Measurements from ENCODE around the gene TMEM190.
"Not testable (repeated sequence)": the region's sequence is repeated elsewhere in the genome, so short reads cannot be mapped to it uniquely, and the experiment has no call there.

The TMEM190 gene

GRCh38 chr19:55400281-55401087 lies 23.9 kb downstream of the TMEM190 start:
- Histone ChIP-seq H3K9me3 (ENCODE audit: insufficient read depth, low read depth, low read length) (no peaks in the 10 kb centered on the region), H3K4me3 (ENCODE audit: low read length) (no peak overlapping the region), H3K4me1 (ENCODE audit: insufficient read depth, low read length) (0 out of 2 replicates have a peak, but pooled peaks cover under 1% of the 10 kb centered on the region), H3K36me3 (ENCODE audit: insufficient read depth, low read length) (peaks cover 42% of the 10 kb centered on the region), H3K27ac (ENCODE audit: low read depth, low read length) (peak overlapping the region; percentile 64; the same call in 1 of the 2 replicates), H3K27me3 (ENCODE audit: insufficient read depth, low read length) (no peaks in the 10 kb centered on the region), H3K9ac (ENCODE audit: low read depth, low read length) (no peak overlapping the region)
- WGBS = 93% methylated on average over 14 of the region's 14 CpGs

- not testable (repeated sequence) for H3K27ac ChIP-seq (ENCODE audit: low read depth, low read length); H3K4me3 ChIP-seq (ENCODE audit: low read length); H3K27me3 ChIP-seq (ENCODE audit: insufficient read depth, low read length); H3K4me1 ChIP-seq (ENCODE audit: insufficient read depth, low read length); H3K9me3 ChIP-seq (ENCODE audit: insufficient read depth, low read depth, low read length); H3K9ac ChIP-seq (ENCODE audit: low read depth, low read length)
- H3K36me3 ChIP-seq (ENCODE audit: insufficient read depth, low read length) = peaks cover 51% of the 10 kb centered on the region
- 93% methylated on average over 14 of the region's 28 CpGs for WGBS
Observed at GRCh38 chr19:55401390-55401789, 24.8 kb downstream of the TMEM190 start.

- H3K4me1 ChIP-seq (ENCODE audit: insufficient read depth, low read length) = peaks cover 12% of the 10 kb centered on the region
- H3K27me3 ChIP-seq (ENCODE audit: insufficient read depth, low read length) = no peaks in the 10 kb centered on the region
- H3K4me3 ChIP-seq (ENCODE audit: low read length) = no peak overlapping the region
- H3K9me3 ChIP-seq (ENCODE audit: insufficient read depth, low read depth, low read length) = no peaks in the 10 kb centered on the region
- WGBS = 100% methylated on average over 1 of the region's 2 CpGs
- no peak overlapping the region; the same call in 1 of the 2 replicates for H3K27ac ChIP-seq (ENCODE audit: low read depth, low read length)
- no peak overlapping the region for H3K9ac ChIP-seq (ENCODE audit: low read depth, low read length)
- H3K36me3 ChIP-seq (ENCODE audit: insufficient read depth, low read length) = peaks cover 56% of the 10 kb centered on the region
Observed at GRCh38 chr19:55402509-55402908, 25.9 kb downstream of the TMEM190 start.

GRCh38 chr19:55405638-55406037 lies 29.0 kb downstream of the TMEM190 start:
- Histone ChIP-seq H3K36me3 (ENCODE audit: insufficient read depth, low read length) (peaks cover 54% of the 10 kb centered on the region), H3K4me1 (ENCODE audit: insufficient read depth, low read length) (peaks cover 12% of the 10 kb centered on the region), H3K27me3 (ENCODE audit: insufficient read depth, low read length) (no peaks in the 10 kb centered on the region), H3K9me3 (ENCODE audit: insufficient read depth, low read depth, low read length) (0 out of 2 replicates have a peak, but pooled peaks cover 2% of the 10 kb centered on the region), H3K4me3 (ENCODE audit: low read length) (peak overlapping the region; percentile 94), H3K27ac (ENCODE audit: low read depth, low read length) (no peak overlapping the region), H3K9ac (ENCODE audit: low read depth, low read length) (peak overlapping the region; percentile 5; the same call in 1 of the 2 replicates)
- WGBS = 95% methylated on average over 5 of the region's 5 CpGs

GRCh38 chr19:55406091-55406825 lies 29.6 kb downstream of the TMEM190 start:
- peak overlapping the region; percentile 94 for H3K4me3 ChIP-seq (ENCODE audit: low read length)
- H3K9ac ChIP-seq (ENCODE audit: low read depth, low read length) = peak overlapping the region; percentile 86
- peaks cover 49% of the 10 kb centered on the region for H3K36me3 ChIP-seq (ENCODE audit: insufficient read depth, low read length)
- 0 out of 2 replicates have a peak, but pooled peaks cover 2% of the 10 kb centered on the region for H3K9me3 ChIP-seq (ENCODE audit: insufficient read depth, low read depth, low read length)
- no peak overlapping the region for H3K27ac ChIP-seq (ENCODE audit: low read depth, low read length)
- peaks cover 12% of the 10 kb centered on the region for H3K4me1 ChIP-seq (ENCODE audit: insufficient read depth, low read length)
- H3K27me3 ChIP-seq (ENCODE audit: insufficient read depth, low read length) = peaks cover 5% of the 10 kb centered on the region; the same call in 1 of the 2 replicates
- 84% methylated on average over 14 of the region's 14 CpGs for WGBS

- Histone ChIP-seq H3K27me3 (ENCODE audit: insufficient read depth, low read length) (peaks cover 6% of the 10 kb centered on the region; the same call in 1 of the 2 replicates), H3K4me3 (ENCODE audit: low read length) (peak overlapping the region; percentile 94), H3K9ac (ENCODE audit: low read depth, low read length) (peak overlapping the region; percentile 86), H3K27ac (ENCODE audit: low read depth, low read length) (peak overlapping the region; percentile 96), H3K36me3 (ENCODE audit: insufficient read depth, low read length) (peaks cover 44% of the 10 kb centered on the region), H3K4me1 (ENCODE audit: insufficient read depth, low read length) (peaks cover 12% of the 10 kb centered on the region), H3K9me3 (ENCODE audit: insufficient read depth, low read depth, low read length) (0 out of 2 replicates have a peak, but pooled peaks cover 2% of the 10 kb centered on the region)
- WGBS = 11% methylated on average over 35 of the region's 35 CpGs
Observed at GRCh38 chr19:55406826-55407549, 30.4 kb downstream of the TMEM190 start.

- under 1% methylated on average over 36 of the region's 36 CpGs for WGBS
- not testable (repeated sequence) for H3K27me3 ChIP-seq (ENCODE audit: insufficient read depth, low read length)
- peak within 1 kb of the TSS; percentile 94 for H3K4me3 ChIP-seq (ENCODE audit: low read length)
Observed at GRCh38 chr19:55407550-55407799, 30.8 kb downstream of the TMEM190 start, which contains the start of gene UBE2S. UBE2S (minus strand) TSS chr19:55407788; CDS start chr19:55407589, 199 bp downstream.

GRCh38 chr19:55407800-55408532 lies 31.3 kb downstream of the TMEM190 start:
- H3K36me3 ChIP-seq (ENCODE audit: insufficient read depth, low read length) = peaks cover 34% of the 10 kb centered on the region
- WGBS = 1% methylated on average over 72 of the region's 72 CpGs
- peak overlapping the region; percentile 86 for H3K9ac ChIP-seq (ENCODE audit: low read depth, low read length)
- H3K9me3 ChIP-seq (ENCODE audit: insufficient read depth, low read depth, low read length) = 0 out of 2 replicates have a peak, but pooled peaks cover 2% of the 10 kb centered on the region
- H3K27me3 ChIP-seq (ENCODE audit: insufficient read depth, low read length) = peaks cover 6% of the 10 kb centered on the region; the same call in 1 of the 2 replicates
- H3K27ac ChIP-seq (ENCODE audit: low read depth, low read length) = peak overlapping the region; percentile 96
- peak overlapping the region; percentile 94 for H3K4me3 ChIP-seq (ENCODE audit: low read length)
- H3K4me1 ChIP-seq (ENCODE audit: insufficient read depth, low read length) = peaks cover 12% of the 10 kb centered on the region

More at GRCh38 chr19:55407550-55407799, 30.8 kb downstream of the TMEM190 start, which contains the start of gene UBE2S:
- H3K9me3 ChIP-seq (ENCODE audit: insufficient read depth, low read depth, low read length) = not testable (repeated sequence)
- H3K9ac ChIP-seq (ENCODE audit: low read depth, low read length) = peak within 1 kb of the TSS; percentile 86
- peaks cover 39% of the 10 kb centered on the region for H3K36me3 ChIP-seq (ENCODE audit: insufficient read depth, low read length)
- peak within 1 kb of the TSS; percentile 96 for H3K27ac ChIP-seq (ENCODE audit: low read depth, low read length)
- peaks cover 12% of the 10 kb centered on the region for H3K4me1 ChIP-seq (ENCODE audit: insufficient read depth, low read length)

GRCh38 chr19:55408533-55408872 lies 31.9 kb downstream of the TMEM190 start:
- Histone ChIP-seq H3K9me3 (ENCODE audit: insufficient read depth, low read depth, low read length) (0 out of 2 replicates have a peak, but pooled peaks cover 2% of the 10 kb centered on the region), H3K4me1 (ENCODE audit: insufficient read depth, low read length) (peaks cover 12% of the 10 kb centered on the region), H3K4me3 (ENCODE audit: low read length) (peak overlapping the region; percentile 18; the same call in 1 of the 2 replicates), H3K9ac (ENCODE audit: low read depth, low read length) (peak overlapping the region; percentile 27), H3K36me3 (ENCODE audit: insufficient read depth, low read length) (peaks cover 29% of the 10 kb centered on the region), H3K27me3 (ENCODE audit: insufficient read depth, low read length) (peaks cover 6% of the 10 kb centered on the region; the same call in 1 of the 2 replicates), H3K27ac (ENCODE audit: low read depth, low read length) (peak overlapping the region; percentile 81)
- WGBS = 74% methylated on average over 9 of the region's 9 CpGs

GRCh38 chr19:55409179-55409578 lies 32.6 kb downstream of the TMEM190 start:
- H3K27ac ChIP-seq (ENCODE audit: low read depth, low read length); H3K4me3 ChIP-seq (ENCODE audit: low read length); H3K9me3 ChIP-seq (ENCODE audit: insufficient read depth, low read depth, low read length); H3K27me3 ChIP-seq (ENCODE audit: insufficient read depth, low read length); H3K9ac ChIP-seq (ENCODE audit: low read depth, low read length): not testable (repeated sequence)
- 94% methylated on average over 8 of the region's 8 CpGs for WGBS
- Histone ChIP-seq H3K36me3 (ENCODE audit: insufficient read depth, low read length) (peaks cover 23% of the 10 kb centered on the region), H3K4me1 (ENCODE audit: insufficient read depth, low read length) (peaks cover 12% of the 10 kb centered on the region)

Data from HUES64 (cell line).